ENCODE measurements around the gene OLFM3. TPM values are rescaled to one million over a fixed set of nuclear protein-coding genes. Genes with fewer than 3 reads are reported as not detected.

The OLFM3 gene
- total and polyA plus RNA-seq, 9 donors = 0.33 TPM; not detected in 8

- TF ChIP-seq POLR2A (IDR thresholded peaks at IDR 0.05) (no peak), CTCF (IDR thresholded peaks at IDR 0.05) (no peak), EP300 (IDR thresholded peaks at IDR 0.05) (no peak)
- Histone ChIP-seq H3K4me1 (ENCODE audit: insufficient read depth) (no peaks in the 10 kb centered on the region), H3K27me3 (no peaks in the 10 kb centered on the region), H3K9me3 (no peaks in the 10 kb centered on the region), H3K36me3 (no peaks in the 10 kb centered on the region), H3K27ac (no peak overlapping the region), H3K4me3 (no peak overlapping the region)
- 22 to 42% (median 25%) methylated on average over 3 of the region's 3 CpGs for WGBS, 3 donors
- DNase-seq = no peak
- intact Hi-C loops (cut with DNase I) = no loop called here
These were observed 149.1 kb downstream of the OLFM3 start for GRCh38 chr1:101847626-101848025.

- TF ChIP-seq EP300 (IDR thresholded peaks at IDR 0.05) (no peak), CTCF (IDR thresholded peaks at IDR 0.05) (no peak), POLR2A (IDR thresholded peaks at IDR 0.05) (no peak)
- Histone ChIP-seq H3K4me1 (ENCODE audit: insufficient read depth) (no peaks in the 10 kb centered on the region), H3K4me3 (no peak overlapping the region), H3K36me3 (no peaks in the 10 kb centered on the region), H3K9me3 (no peaks in the 10 kb centered on the region), H3K27me3 (no peaks in the 10 kb centered on the region), H3K27ac (no peak overlapping the region)
- 34 to 42% (median 34%) methylated on average over 13 of the region's 13 CpGs for WGBS, 3 donors
- DNase-seq = no peak
- intact Hi-C loops (cut with DNase I) = no loop called here
These were observed 149.9 kb downstream of the OLFM3 start for GRCh38 chr1:101846820-101847219.

GRCh38 chr1:101843160-101843559 lies 153.6 kb downstream of the OLFM3 start:
- WGBS, 3 donors = 85 to 92% (median 91%) methylated on average over 5 of the region's 5 CpGs
- intact Hi-C loops (cut with DNase I) = no loop called here
- Histone ChIP-seq H3K4me1 (ENCODE audit: insufficient read depth) (no peaks in the 10 kb centered on the region), H3K36me3 (no peaks in the 10 kb centered on the region), H3K9me3 (no peaks in the 10 kb centered on the region), H3K27me3 (no peaks in the 10 kb centered on the region), H3K4me3 (no peak overlapping the region), H3K27ac (no peak overlapping the region)
- TF ChIP-seq EP300 (IDR thresholded peaks at IDR 0.05) (no peak), CTCF (IDR thresholded peaks at IDR 0.05) (no peak), POLR2A (IDR thresholded peaks at IDR 0.05) (no peak)
- no peak for DNase-seq

GRCh38 chr1:101841824-101842223 lies 154.9 kb downstream of the OLFM3 start:
- DNase-seq = no peak
- TF ChIP-seq POLR2A (IDR thresholded peaks at IDR 0.05) (no peak), CTCF (IDR thresholded peaks at IDR 0.05) (no peak), EP300 (IDR thresholded peaks at IDR 0.05) (no peak)
- intact Hi-C loops (cut with DNase I) = no loop called here
- Histone ChIP-seq H3K9me3 (no peaks in the 10 kb centered on the region), H3K27me3 (no peaks in the 10 kb centered on the region), H3K36me3 (no peaks in the 10 kb centered on the region), H3K4me1 (ENCODE audit: insufficient read depth) (no peaks in the 10 kb centered on the region), H3K27ac (no peak overlapping the region), H3K4me3 (no peak overlapping the region)
- 95 to 98% (median 97%) methylated on average over 4 of the region's 4 CpGs for WGBS, 3 donors

- no peaks in the 10 kb centered on the region for H3K9me3 ChIP-seq
- no peak overlapping the region for H3K4me3 ChIP-seq
- no peaks in the 10 kb centered on the region for H3K36me3 ChIP-seq
- H3K27me3 ChIP-seq = no peaks in the 10 kb centered on the region
- no peak for DNase-seq
- no peak for TF ChIP-seq POLR2A (IDR thresholded peaks at IDR 0.05)
- no peak for TF ChIP-seq CTCF (IDR thresholded peaks at IDR 0.05)
- no peak for TF ChIP-seq EP300 (IDR thresholded peaks at IDR 0.05)
- no peaks in the 10 kb centered on the region for H3K4me1 ChIP-seq (ENCODE audit: insufficient read depth)
- no peak overlapping the region for H3K27ac ChIP-seq
- 34 to 45% (median 43%) methylated on average over 2 of the region's 2 CpGs for WGBS, 3 donors
- intact Hi-C loops (cut with DNase I) = no loop called here
These were observed 160.7 kb downstream of the OLFM3 start for GRCh38 chr1:101835988-101836387.
